Suprapubic skin (tissue), 4 donors: ENCODE data around the gene GBP1. TPM values are rescaled to one million over a fixed set of nuclear protein-coding genes. Genes with fewer than 3 reads are reported as not detected.
"Not testable (repeated sequence)": the region's sequence is repeated elsewhere in the genome, so short reads cannot be mapped to it uniquely, and the experiment has no call there.

ENCODE experiments used
- DNase-seq, 2 donors: peaks; one replicate each; pipeline ENCODE4 v3.0.0-alpha.2; 2019; ENCODE audit warnings: low spot score in 2 of 2
- H3K27ac ChIP-seq: fragments of 200-600 bp; sonication (generic); one replicate; pipeline ENCODE4 v1.5.1; 2019
- H3K27me3 ChIP-seq: fragments of 200-600 bp; sonication (generic); one replicate; pipeline ENCODE4 v1.5.1; 2019
- H3K36me3 ChIP-seq: fragments of 200-600 bp; sonication (generic); one replicate; pipeline ENCODE4 v1.5.1; 2019
- H3K4me1 ChIP-seq: fragments of 200-600 bp; sonication (generic); one replicate; pipeline ENCODE4 v1.5.1; 2019
- H3K4me3 ChIP-seq: fragments of 200-600 bp; sonication (generic); one replicate; pipeline ENCODE4 v1.5.1; 2019; ENCODE audit warnings: mild to moderate bottlenecking
- H3K9me3 ChIP-seq: fragments of 200-600 bp; sonication (generic); one replicate; pipeline ENCODE4 v1.5.1; 2019
- EP300 ChIP-seq: sonication (generic); formaldehyde crosslinking; IDR thresholded peaks from one replicate; pipeline ENCODE4 v1.6.1; 2017; ENCODE audit warnings: antibody characterized with exemption
- POLR2A ChIP-seq, 2 donors: fragments of 450-650 bp; IDR thresholded peaks; one replicate each; pipeline ENCODE4 v1.6.1; 2017; ENCODE audit warnings: antibody characterized with exemption in 2 of 2, mild to moderate bottlenecking in 2 of 2, moderate library complexity in 2 of 2
- POLR2AphosphoS5 ChIP-seq, 3 donors: sonication (generic); formaldehyde crosslinking; IDR thresholded peaks; one replicate each; pipeline ENCODE4 v1.6.1; 2017; ENCODE audit warnings: antibody characterized with exemption in 3 of 3
- WGBS: methylation state at CpG from one replicate; pipeline ENCODE4 v1.1.5; 2018; 5-methylcytosine and 5-hydroxymethylcytosine counted together
- total RNA-seq, 4 donors: library from RNA; depleted of rRNA; stranded (reverse); fragments of >200 nt; gene quantifications; one replicate each; pipeline ENCODE4 v1.1.0, GENCODE V29; 2016
- TF ChIP-seq, protein P1 (sequence below), 2 donors: fragments of 200-600 bp in 1 of 2; fragments of 450-650 bp in 1 of 2; sonication (generic) in 1 of 2; IDR thresholded peaks; one replicate each; pipeline ENCODE4 v1.5.1; 2016 to 2019; ENCODE audit warnings: antibody characterized with exemption in 2 of 2, mild to moderate bottlenecking in 1 of 2, moderate library complexity in 1 of 2

GBP1 gene
- total RNA-seq, 4 donors from 2014 or later: 8.9 to 14.3 (median 11.5) TPM

DNA sequence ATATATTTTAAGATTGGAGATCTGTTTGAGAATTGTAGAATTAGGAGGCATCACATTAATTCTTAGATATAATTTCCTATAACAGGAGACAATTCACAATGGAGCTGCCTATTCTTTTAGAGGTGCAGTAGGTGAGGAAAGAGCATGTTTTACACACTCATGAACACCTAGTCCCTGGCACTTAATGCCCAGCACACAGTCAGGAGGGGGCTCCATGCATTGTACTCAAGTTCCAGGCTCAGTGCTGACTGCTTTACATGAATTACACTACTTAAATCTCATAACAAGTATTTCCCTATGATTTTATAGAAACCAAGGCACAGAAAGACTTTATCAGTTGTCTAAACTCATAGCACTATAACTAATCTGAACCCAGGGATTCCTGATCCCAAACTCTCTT is 42.0 kb downstream of the GBP1 start:
- TF ChIP-seq, protein P1, sequence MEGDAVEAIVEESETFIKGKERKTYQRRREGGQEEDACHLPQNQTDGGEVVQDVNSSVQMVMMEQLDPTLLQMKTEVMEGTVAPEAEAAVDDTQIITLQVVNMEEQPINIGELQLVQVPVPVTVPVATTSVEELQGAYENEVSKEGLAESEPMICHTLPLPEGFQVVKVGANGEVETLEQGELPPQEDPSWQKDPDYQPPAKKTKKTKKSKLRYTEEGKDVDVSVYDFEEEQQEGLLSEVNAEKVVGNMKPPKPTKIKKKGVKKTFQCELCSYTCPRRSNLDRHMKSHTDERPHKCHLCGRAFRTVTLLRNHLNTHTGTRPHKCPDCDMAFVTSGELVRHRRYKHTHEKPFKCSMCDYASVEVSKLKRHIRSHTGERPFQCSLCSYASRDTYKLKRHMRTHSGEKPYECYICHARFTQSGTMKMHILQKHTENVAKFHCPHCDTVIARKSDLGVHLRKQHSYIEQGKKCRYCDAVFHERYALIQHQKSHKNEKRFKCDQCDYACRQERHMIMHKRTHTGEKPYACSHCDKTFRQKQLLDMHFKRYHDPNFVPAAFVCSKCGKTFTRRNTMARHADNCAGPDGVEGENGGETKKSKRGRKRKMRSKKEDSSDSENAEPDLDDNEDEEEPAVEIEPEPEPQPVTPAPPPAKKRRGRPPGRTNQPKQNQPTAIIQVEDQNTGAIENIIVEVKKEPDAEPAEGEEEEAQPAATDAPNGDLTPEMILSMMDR (IDR thresholded peaks at IDR 0.05): no peak
- TF ChIP-seq POLR2A (IDR thresholded peaks at IDR 0.05) (no peak), POLR2AphosphoS5 (IDR thresholded peaks at IDR 0.05) (no peak), EP300 (no peak)
- Histone ChIP-seq H3K27ac (peak overlapping the region; percentile 75), H3K9me3 (no peaks in the 10 kb centered on the region), H3K36me3 (no peaks in the 10 kb centered on the region), H3K27me3 (no peaks in the 10 kb centered on the region), H3K4me1 (peaks cover 39% of the 10 kb centered on the region), H3K4me3 (peak overlapping the region; percentile 50)
- no peak for DNase-seq

DNA sequence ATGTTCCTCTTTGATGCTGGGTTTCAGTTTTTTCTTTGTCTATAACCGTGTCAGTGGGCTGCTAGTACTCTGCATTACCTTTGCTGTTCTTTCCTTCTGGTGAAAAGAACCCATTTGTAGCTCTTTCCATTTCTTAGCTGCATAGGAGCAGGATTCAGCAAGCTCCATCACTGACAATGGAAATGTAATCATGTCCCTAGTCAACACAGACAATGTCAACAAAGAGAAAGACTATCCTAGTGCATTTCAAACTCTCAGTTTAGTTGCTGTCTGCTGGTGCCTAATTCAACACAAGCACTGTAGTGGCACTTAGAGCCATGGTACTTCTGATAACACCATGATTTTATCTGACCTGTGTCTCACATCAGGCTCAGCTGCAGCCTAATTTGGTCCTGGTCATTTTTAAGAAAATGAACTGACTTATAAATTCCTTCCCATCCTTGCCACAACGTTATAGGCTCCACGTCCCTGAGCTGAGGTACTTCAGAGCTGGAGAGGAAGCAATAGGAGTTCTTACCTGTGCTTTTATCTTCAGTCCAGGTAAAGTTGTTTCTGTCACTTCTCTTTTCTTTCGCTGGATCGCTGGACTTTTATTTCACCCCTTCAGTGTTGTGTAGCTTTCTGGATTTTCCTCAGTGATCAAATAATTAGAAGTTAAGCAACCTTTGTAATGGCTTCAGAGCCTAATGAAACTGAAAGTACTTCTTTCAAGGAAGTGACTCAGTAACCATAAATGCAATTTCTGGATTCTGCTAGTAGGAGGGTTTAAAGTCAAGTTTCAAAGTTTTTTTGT is 42.6 kb downstream of the GBP1 start, which contains the start of gene GBP3:
GBP3 (minus strand) TSS at position 700 of the 793 bp plus-strand sequence. CDS start 2,145 bp downstream, outside the sequence.
- H3K4me1 ChIP-seq: peaks cover 45% of the 10 kb centered on the region
- H3K27me3 ChIP-seq: no peaks in the 10 kb centered on the region
- H3K9me3 ChIP-seq: no peaks in the 10 kb centered on the region
- TF ChIP-seq, protein P1 (IDR thresholded peaks at IDR 0.05): no peak
- no peak for TF ChIP-seq POLR2A (IDR thresholded peaks at IDR 0.05)
- TF ChIP-seq EP300: no peak
- peak within 1 kb of the TSS; percentile 50 for H3K4me3 ChIP-seq
- H3K36me3 ChIP-seq: no peaks in the 10 kb centered on the region
- no peak for DNase-seq
- WGBS: 9% methylated on average over 5 of the region's 5 CpGs
- peak within 1 kb of the TSS; percentile 75 for H3K27ac ChIP-seq

DNA sequence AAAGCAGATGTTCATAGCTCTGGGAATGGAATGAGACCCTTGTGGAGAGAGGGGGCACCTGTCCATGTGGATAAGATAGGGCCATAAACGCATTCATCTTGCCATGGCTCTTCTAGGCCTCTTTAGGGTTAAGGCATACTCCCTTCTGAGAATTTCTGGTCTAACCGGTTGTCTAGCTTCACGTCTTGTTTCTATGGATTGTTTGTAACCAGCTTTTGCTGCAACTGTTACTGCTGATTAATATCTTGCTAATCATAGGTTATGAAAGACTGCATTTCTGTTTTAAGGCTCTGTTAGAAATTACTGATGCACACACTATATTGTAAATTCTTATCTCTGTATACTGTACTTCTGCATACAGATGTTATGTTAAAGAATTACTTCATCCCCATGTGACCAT is 46.7 kb downstream of the GBP1 start:
- H3K4me1 ChIP-seq: peaks cover 46% of the 10 kb centered on the region
- WGBS: 49% methylated on average over 3 of the region's 3 CpGs
- H3K27ac ChIP-seq, H3K27me3 ChIP-seq, H3K9me3 ChIP-seq, DNase-seq, H3K4me3 ChIP-seq: not testable (repeated sequence)
- TF ChIP-seq POLR2AphosphoS5 (IDR thresholded peaks at IDR 0.05): peak in 1 of 3 donors; percentile 22
- peaks cover 26% of the 10 kb centered on the region for H3K36me3 ChIP-seq

DNA sequence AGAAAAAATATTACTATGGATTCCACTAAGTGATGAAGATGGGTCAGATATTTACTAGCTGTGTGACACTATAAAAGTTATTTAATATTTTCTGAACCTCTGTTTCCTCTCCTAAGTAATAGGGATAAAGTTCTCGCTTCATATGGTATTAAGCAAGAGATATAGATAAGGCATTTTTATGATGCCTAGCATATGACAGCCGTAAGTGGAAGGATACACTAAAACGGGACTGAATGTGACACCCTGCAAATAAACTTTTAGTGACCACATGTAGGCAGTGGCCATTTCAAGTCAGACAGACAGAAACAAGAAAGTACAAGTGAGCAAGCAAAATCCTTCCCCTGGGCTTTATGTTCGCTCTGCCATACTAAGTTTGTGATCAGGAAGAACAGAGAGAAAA is 56.5 kb downstream of the GBP1 start:
- TF ChIP-seq POLR2A (IDR thresholded peaks at IDR 0.05): no peak
- no peak for TF ChIP-seq EP300
- no peak for TF ChIP-seq POLR2AphosphoS5 (IDR thresholded peaks at IDR 0.05)
- TF ChIP-seq, protein P1 (IDR thresholded peaks at IDR 0.05): no peak
- Histone ChIP-seq H3K4me1 (peaks cover 2% of the 10 kb centered on the region), H3K27ac (no peak overlapping the region), H3K36me3 (peaks cover 56% of the 10 kb centered on the region), H3K4me3 (no peak overlapping the region), H3K27me3 (no peaks in the 10 kb centered on the region), H3K9me3 (no peaks in the 10 kb centered on the region)
- no peak for DNase-seq
- WGBS: 93% methylated on average over 4 of the region's 4 CpGs

DNA sequence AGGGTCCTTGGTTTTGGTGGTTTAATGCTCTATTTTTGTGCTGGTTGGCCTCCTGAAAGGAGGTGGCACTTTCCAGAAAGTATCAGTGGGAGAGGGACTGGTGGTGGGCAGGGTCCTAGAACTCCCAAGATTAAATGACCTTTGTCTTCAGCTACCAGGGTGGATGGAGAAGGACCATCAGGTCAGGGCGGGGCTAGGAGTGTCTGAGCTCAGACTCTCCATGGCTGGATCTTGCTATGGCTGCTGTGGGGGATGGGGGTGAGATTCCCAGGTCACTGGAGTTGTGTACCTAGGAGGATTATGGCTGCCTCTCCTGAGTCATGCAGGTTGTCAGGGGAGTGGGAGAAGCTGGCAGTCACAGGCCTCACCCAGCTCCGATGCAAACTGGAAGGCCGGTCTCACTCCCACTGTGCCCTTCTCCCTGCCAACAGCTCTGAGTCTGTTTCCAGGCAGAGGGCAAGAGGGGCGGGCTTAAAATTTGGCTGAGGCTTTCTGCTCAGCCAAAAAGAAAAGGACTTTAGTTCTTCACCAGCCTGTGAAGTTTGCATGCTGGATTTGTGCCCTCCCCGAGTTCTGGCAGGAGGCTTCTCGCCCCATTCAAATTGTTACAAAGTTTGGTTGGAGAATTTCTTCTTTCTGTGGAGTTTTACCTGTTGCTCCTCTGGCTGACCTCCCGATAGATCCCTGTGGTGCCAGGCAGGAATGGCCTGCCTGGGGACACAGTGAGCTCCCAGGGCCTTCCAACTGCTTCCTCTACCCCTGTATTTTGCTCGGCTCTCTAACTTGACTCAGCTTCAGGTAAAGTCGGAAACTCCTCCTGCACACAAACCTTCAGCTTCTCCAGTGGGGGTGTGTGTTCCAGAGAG is 59.5 kb downstream of the GBP1 start:
- peaks cover 2% of the 10 kb centered on the region for H3K4me1 ChIP-seq
- no peaks in the 10 kb centered on the region for H3K9me3 ChIP-seq
- H3K4me3 ChIP-seq: no peak overlapping the region
- peak overlapping the region; percentile 50 for H3K27ac ChIP-seq
- DNase-seq: no peak
- WGBS: 70% methylated on average over 9 of the region's 9 CpGs
- peaks cover 28% of the 10 kb centered on the region for H3K36me3 ChIP-seq
- no peaks in the 10 kb centered on the region for H3K27me3 ChIP-seq
- TF ChIP-seq POLR2AphosphoS5 (IDR thresholded peaks at IDR 0.05) (no peak), EP300 (no peak), POLR2A (IDR thresholded peaks at IDR 0.05) (no peak)
- TF ChIP-seq, protein P1 (IDR thresholded peaks at IDR 0.05): no peak

Other genes with a start within 250 kb of the GBP1 start
- gene GTF2B, start 173.6 kb downstream of the GBP1 start, total RNA-seq: 10 to 100 TPM; 31.3 to 39.5 (median 35.5) TPM
- gene KYAT3, start 72.6 kb downstream of the GBP1 start, total RNA-seq: 10 to 100 TPM; 21.1 to 41.9 (median 26.7) TPM
- gene RBMXL1, start 72.6 kb downstream of the GBP1 start, total RNA-seq: 10 to 100 TPM; 18.0 to 23.9 (median 19.6) TPM
- gene GBP3, start 42.3 kb downstream of the GBP1 start, total RNA-seq: 10 to 100 TPM in 2 of 4 donors, 1 to 10 TPM in 2; 5.5 to 15.7 (median 9.7) TPM
- gene GBP2, start 60.9 kb upstream of the GBP1 start, total RNA-seq: 10 to 100 TPM; 62.2 to 87.3 (median 72.5) TPM
- gene GBP7, start 110.8 kb upstream of the GBP1 start, total RNA-seq: not detected
- gene GBP4, start 133.7 kb upstream of the GBP1 start, total RNA-seq: 1 to 10 TPM; 1.2 to 6.4 (median 1.6) TPM
- gene GBP5, start 207.7 kb upstream of the GBP1 start, total RNA-seq: under 1 TPM in 3 of 4 donors, not detected in 1; 0.21 to 0.38 (median 0.32) TPM